CD4-positive, CD25-positive, alpha-beta regulatory T cell (primary cell): ENCODE measurements around the gene LMAN1L. TPM values are rescaled to one million over a fixed set of nuclear protein-coding genes. Genes with fewer than 3 reads are reported as not detected.

Experiments used
- ATAC-seq, 2 donors: fragments of 150-1000 bp; cut with Tn5 transposase; one replicate each; pipeline ENCODE4 v1.10.0; 2021; ENCODE audit warnings: low read depth in 2 of 2, moderate number of reproducible peaks in 2 of 2, moderate library complexity in 1 of 2
- DNase-seq, 3 donors: peaks; one replicate each; pipeline versions ENCODE4 v3.0.0 to v3.0.0-alpha.2; 2012 to 2022; ENCODE audit warnings: mixed read lengths in 1 of 3
- H3K27ac ChIP-seq: one replicate; pipeline ENCODE4 v1.7.0; 2013; ENCODE audit warnings: mild to moderate bottlenecking, low read length; ENCODE audit not compliant: insufficient read depth, poor library complexity, severe bottlenecking
- H3K27me3 ChIP-seq: one replicate; pipeline ENCODE4 v1.7.0; 2013; ENCODE audit warnings: low read length; ENCODE audit not compliant: control insufficient read depth, insufficient read depth
- H3K36me3 ChIP-seq: one replicate; pipeline ENCODE4 v1.7.0; 2013; ENCODE audit warnings: mild to moderate bottlenecking, low read length, moderate library complexity; ENCODE audit not compliant: control insufficient read depth, insufficient read depth
- H3K4me1 ChIP-seq: 2 replicates; pipeline ENCODE4 v1.7.0; 2013; ENCODE audit warnings: mild to moderate bottlenecking, low read length; ENCODE audit not compliant: insufficient read depth, control insufficient read depth, poor library complexity, severe bottlenecking
- H3K4me3 ChIP-seq: one replicate; pipeline ENCODE4 v1.7.0; 2013; ENCODE audit warnings: low read depth, mild to moderate bottlenecking, low read length, moderate library complexity
- H3K9me3 ChIP-seq, 2 experiments: 1 replicate in 1 of 2; 2 replicates in 1 of 2; pipeline ENCODE4 v1.7.0; 2013; ENCODE audit warnings: low read length in 2 of 2, mild to moderate bottlenecking in 1 of 2, moderate library complexity in 1 of 2; ENCODE audit not compliant: control insufficient read depth in 2 of 2
- H3K27ac Mint-ChIP-seq, 3 donors: one replicate each; pipeline ENCODE4 v1.8.0; 2020 to 2022; ENCODE audit warnings: mild to moderate bottlenecking in 3 of 3, mixed read lengths in 3 of 3, moderate library complexity in 2 of 3
- H3K27me3 Mint-ChIP-seq: one replicate; pipeline ENCODE4 v1.8.0; 2022; ENCODE audit warnings: mild to moderate bottlenecking, mixed read lengths
- H3K36me3 Mint-ChIP-seq: one replicate; pipeline ENCODE4 v1.8.0; 2020; ENCODE audit warnings: mixed read lengths
- H3K4me1 Mint-ChIP-seq, 4 donors: one replicate each; pipeline ENCODE4 v1.8.0; 2020 to 2022; ENCODE audit warnings: mixed read lengths in 4 of 4, mild to moderate bottlenecking in 1 of 4
- H3K4me3 Mint-ChIP-seq, 4 donors: one replicate each; pipeline ENCODE4 v1.8.0; 2020 to 2022; ENCODE audit warnings: mild to moderate bottlenecking in 4 of 4, mixed read lengths in 4 of 4, moderate library complexity in 3 of 4
- H3K9me3 Mint-ChIP-seq, 7 donors: one replicate each; pipeline ENCODE4 v1.8.0; 2020 to 2022; ENCODE audit warnings: mixed read lengths in 7 of 7, mild to moderate bottlenecking in 3 of 7, moderate library complexity in 2 of 7
- polyA plus RNA-seq, 4 donors: library from polyadenylated mRNA; unstranded; fragments of 300-500 nt; fragmentation: Illumina TruSeq; gene quantifications; one replicate each; pipeline ENCODE4 v1.2.3, GENCODE V29; 2021
- total RNA-seq: library from RNA; stranded (reverse); gene quantifications from one replicate; pipeline ENCODE4 v1.2.3, GENCODE V29; 2022

LMAN1L gene
- total and polyA plus RNA-seq, 5 donors from 2014 or later, result not detected

- DNase-seq (peak in 2 of 3 donors; percentile 19 to 59), ATAC-seq (peak; percentile 55 to 58)
- H3K4me1 ChIP-seq, result no peaks in the 10 kb centered on the region
- Mint-ChIP-seq H3K9me3 (peaks cover 0 to 2% (median 0%) of the 10 kb centered on the region in 7 donors), H3K4me1 (peaks cover 0 to 9% (median 0%) of the 10 kb centered on the region in 4 donors), H3K36me3 (no peaks in the 10 kb centered on the region), H3K27ac (no peak within 1 kb of the TSS), H3K27me3 (peaks cover 16% of the 10 kb centered on the region), H3K4me3 (peak within 1 kb of the TSS in 1 of 4 donors; percentile 47)
- no peaks in the 10 kb centered on the region for H3K9me3 ChIP-seq
- H3K27me3 ChIP-seq, result peaks cover 3% of the 10 kb centered on the region
- H3K4me3 ChIP-seq, result no peak within 1 kb of the TSS
- H3K36me3 ChIP-seq, result no peaks in the 10 kb centered on the region
- H3K27ac ChIP-seq, result no peak within 1 kb of the TSS
Measured at GRCh38 chr15:74826364-74826819, 13.8 kb downstream of the LMAN1L start, which contains the start of gene CPLX3. CPLX3 (plus strand) TSS chr15:74826627; CDS start chr15:74826704, 77 bp downstream.

- Histone ChIP-seq H3K4me3 (no peak overlapping the region), H3K27ac (no peak overlapping the region), H3K27me3 (peaks cover 3% of the 10 kb centered on the region), H3K36me3 (no peaks in the 10 kb centered on the region), H3K9me3 (no peaks in the 10 kb centered on the region), H3K4me1 (no peaks in the 10 kb centered on the region)
- H3K27ac Mint-ChIP-seq, result no peak overlapping the region
- peak overlapping the region in 1 of 4 donors; percentile 47 for H3K4me3 Mint-ChIP-seq
- ATAC-seq, result no peak
- DNase-seq, result no peak
- H3K9me3 Mint-ChIP-seq, result peaks cover 0 to 2% (median 0%) of the 10 kb centered on the region in 7 donors
- H3K27me3 Mint-ChIP-seq, result peaks cover 16% of the 10 kb centered on the region
- H3K36me3 Mint-ChIP-seq, result no peaks in the 10 kb centered on the region
- peaks cover 0 to 9% (median 0%) of the 10 kb centered on the region in 4 donors for H3K4me1 Mint-ChIP-seq
Measured at GRCh38 chr15:74826921-74827320, 14.3 kb downstream of the LMAN1L start.

- Mint-ChIP-seq H3K27ac (no peak overlapping the region), H3K4me3 (no peak overlapping the region), H3K27me3 (peaks cover 16% of the 10 kb centered on the region), H3K4me1 (peaks cover 0 to 9% (median 0%) of the 10 kb centered on the region in 4 donors), H3K9me3 (peaks cover 0 to 2% (median 0%) of the 10 kb centered on the region in 7 donors), H3K36me3 (no peaks in the 10 kb centered on the region)
- Histone ChIP-seq H3K4me3 (no peak overlapping the region), H3K27me3 (peaks cover 3% of the 10 kb centered on the region), H3K36me3 (no peaks in the 10 kb centered on the region), H3K9me3 (no peaks in the 10 kb centered on the region), H3K27ac (no peak overlapping the region), H3K4me1 (no peaks in the 10 kb centered on the region)
- no peak for ATAC-seq
- no peak for DNase-seq
Measured at GRCh38 chr15:74827614-74828013, 15.0 kb downstream of the LMAN1L start.

- peaks cover 3% of the 10 kb centered on the region for H3K27me3 ChIP-seq
- H3K4me1 Mint-ChIP-seq, result peaks cover 0 to 9% (median 3%) of the 10 kb centered on the region in 4 donors
- ATAC-seq (no peak), DNase-seq (no peak)
- H3K36me3 Mint-ChIP-seq, result no peaks in the 10 kb centered on the region
- H3K4me3 ChIP-seq, result no peak overlapping the region
- H3K9me3 Mint-ChIP-seq, result peaks cover 0 to 2% (median 0%) of the 10 kb centered on the region in 7 donors
- no peak overlapping the region for H3K27ac ChIP-seq
- no peaks in the 10 kb centered on the region for H3K4me1 ChIP-seq
- H3K27ac Mint-ChIP-seq, result no peak overlapping the region
- no peaks in the 10 kb centered on the region for H3K36me3 ChIP-seq
- H3K27me3 Mint-ChIP-seq, result peaks cover 16% of the 10 kb centered on the region
- no peaks in the 10 kb centered on the region for H3K9me3 ChIP-seq
- no peak overlapping the region for H3K4me3 Mint-ChIP-seq
Measured at GRCh38 chr15:74828835-74829234, 16.2 kb downstream of the LMAN1L start.

DNA sequence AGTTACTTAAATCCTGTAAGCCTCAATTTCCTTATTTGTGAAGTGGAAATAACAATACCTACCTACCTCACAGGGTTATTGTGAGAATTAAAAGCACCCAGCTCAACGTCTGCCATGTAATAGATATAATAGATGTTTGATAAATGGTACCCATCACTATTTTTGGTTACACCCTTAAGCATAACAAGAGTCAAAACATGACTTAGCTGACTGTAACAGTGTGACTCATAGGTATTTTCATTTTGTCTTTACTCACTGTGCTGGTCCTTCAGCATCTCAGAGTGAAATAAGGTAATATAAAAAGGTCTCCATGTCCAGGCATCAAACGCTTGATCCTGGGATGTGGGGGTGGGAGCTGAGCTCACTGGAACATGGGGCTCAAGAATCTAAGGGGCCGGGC, 16.9 kb downstream of the LMAN1L start:
- H3K4me1 ChIP-seq, result no peaks in the 10 kb centered on the region
- ATAC-seq (peak in 1 of 2 donors; percentile 44), DNase-seq (peak in 1 of 3 donors; percentile 43)
- H3K9me3 ChIP-seq, result no peaks in the 10 kb centered on the region
- H3K4me3 ChIP-seq, result no peak overlapping the region
- no peak overlapping the region for H3K27ac Mint-ChIP-seq
- H3K4me3 Mint-ChIP-seq, result no peak overlapping the region
- H3K27ac ChIP-seq, result no peak overlapping the region
- H3K36me3 Mint-ChIP-seq, result no peaks in the 10 kb centered on the region
- H3K36me3 ChIP-seq, result no peaks in the 10 kb centered on the region
- peaks cover 3% of the 10 kb centered on the region for H3K27me3 ChIP-seq
- peaks cover 0 to 9% (median 3%) of the 10 kb centered on the region in 4 donors for H3K4me1 Mint-ChIP-seq
- H3K9me3 Mint-ChIP-seq, result peaks cover 0 to 2% (median 0%) of the 10 kb centered on the region in 7 donors
- peaks cover 14% of the 10 kb centered on the region for H3K27me3 Mint-ChIP-seq

- H3K27me3 ChIP-seq, result peaks cover 3% of the 10 kb centered on the region
- DNase-seq (no peak), ATAC-seq (no peak)
- peaks cover 9% of the 10 kb centered on the region for H3K27me3 Mint-ChIP-seq
- no peaks in the 10 kb centered on the region for H3K36me3 ChIP-seq
- no peaks in the 10 kb centered on the region for H3K4me1 ChIP-seq
- no peaks in the 10 kb centered on the region for H3K9me3 ChIP-seq
- peaks cover 0 to 5% (median 3%) of the 10 kb centered on the region in 4 donors for H3K4me1 Mint-ChIP-seq
- no peak overlapping the region for H3K27ac ChIP-seq
- no peak overlapping the region for H3K27ac Mint-ChIP-seq
- no peak overlapping the region for H3K4me3 Mint-ChIP-seq
- H3K36me3 Mint-ChIP-seq, result no peaks in the 10 kb centered on the region
- H3K9me3 Mint-ChIP-seq, result peaks cover 0 to 2% (median 0%) of the 10 kb centered on the region in 7 donors
- no peak overlapping the region for H3K4me3 ChIP-seq
Measured at GRCh38 chr15:74829991-74830390, 17.4 kb downstream of the LMAN1L start.

- no peak overlapping the region for H3K27ac ChIP-seq
- Mint-ChIP-seq H3K27ac (no peak overlapping the region), H3K4me3 (no peak overlapping the region), H3K9me3 (peaks cover 0 to 2% (median 0%) of the 10 kb centered on the region in 7 donors), H3K36me3 (no peaks in the 10 kb centered on the region), H3K27me3 (peaks cover 8% of the 10 kb centered on the region), H3K4me1 (peaks cover 0 to 5% (median 3%) of the 10 kb centered on the region in 4 donors)
- no peak overlapping the region for H3K4me3 ChIP-seq
- no peaks in the 10 kb centered on the region for H3K9me3 ChIP-seq
- no peaks in the 10 kb centered on the region for H3K4me1 ChIP-seq
- peaks cover 3% of the 10 kb centered on the region for H3K27me3 ChIP-seq
- no peaks in the 10 kb centered on the region for H3K36me3 ChIP-seq
- DNase-seq, result no peak
- no peak for ATAC-seq
Measured at GRCh38 chr15:74830868-74831267, 18.2 kb downstream of the LMAN1L start.
